K562 (cell line): ENCODE measurements around the gene SYCP2. TPM values are rescaled to one million over a fixed set of nuclear protein-coding genes. Genes with fewer than 3 reads are reported as not detected.

Experiments used
- ATAC-seq: fragments of 200-7000 bp; cut with Tn5 transposase; 3 replicates; pipeline ENCODE4 v1.9.1; 2020; ENCODE audit warnings: moderate library complexity
- BruUV-seq: library from RNA; stranded (reverse); fragments of 400-500 nt; replicated peaks from 2 replicates; lab custom pipeline; 2021; lab: Mats Ljungman, UMichigan
- CTCF ChIA-PET: fragments of 300-600 bp; formaldehyde crosslinking; extraction: SDS; loops from one replicate; lab custom pipeline; 2021; ENCODE audit warnings: low intra/inter-chr PET ratio; lab: Yijun Ruan, JAX
- POLR2A ChIA-PET: fragments of 300-600, 350-650 bp; sonication (Branson Sonifier 250); formaldehyde crosslinking; extraction: SDS; loops from one replicate; lab custom pipeline; 2021; ENCODE audit warnings: antibody characterized with exemption, inconsistent platforms; lab: Yijun Ruan, JAX
- DNase-seq, 4 experiments: peaks; one replicate each; pipeline versions ENCODE4 v3.0.0 to v3.0.0-alpha.2; 2011 to 2018; ENCODE audit warnings: low spot score in 3 of 4, mixed read lengths in 3 of 4; ENCODE audit errors: extremely low read depth in 1 of 4
- FAIRE-seq: peaks from 2 replicates; lab custom pipeline; 2011; peaks lifted over from hg19 to GRCh38; lab: Jason Lieb, UNC
- H2AFZ ChIP-seq: 2 replicates; pipeline ENCODE4 v1.6.0; 2011; ENCODE audit warnings: low read depth, low read length, control low read depth, inconsistent platforms
- H3K27ac ChIP-seq: fragments of 200-600 bp; 3 replicates; pipeline ENCODE4 v1.8.0; 2011; ENCODE audit warnings: low read depth, mild to moderate bottlenecking, control low read depth, inconsistent platforms, low read length, moderate library complexity, mixed read lengths; ENCODE audit errors: extremely low read depth
- H3K27me3 ChIP-seq, 2 experiments: fragments of 300-600 bp in 1 of 2; 2 replicates in 1 of 2; 3 replicates in 1 of 2; pipeline versions ENCODE4 v1.6.0 to v1.8.0; 2011; ENCODE audit warnings: inconsistent platforms in 2 of 2, low read length in 2 of 2, mild to moderate bottlenecking in 1 of 2, mixed read lengths in 1 of 2, moderate library complexity in 1 of 2; ENCODE audit not compliant: control insufficient read depth in 2 of 2, insufficient read depth in 2 of 2
- H3K36me3 ChIP-seq: fragments of 300-600 bp; 3 replicates; pipeline ENCODE4 v1.8.0; 2011; ENCODE audit warnings: mild to moderate bottlenecking, low read length, inconsistent platforms; ENCODE audit not compliant: control insufficient read depth, insufficient read depth
- H3K4me1 ChIP-seq, 2 experiments: fragments of 200-600 bp in 1 of 2; replicated peaks in 1 of 2; 2 replicates in 1 of 2; 3 replicates in 1 of 2; pipeline versions ENCODE4 v1.5.1 to v1.8.0; 2011; ENCODE audit warnings: inconsistent platforms in 2 of 2, low read length in 2 of 2, mild to moderate bottlenecking in 1 of 2, mixed read lengths in 1 of 2, moderate library complexity in 1 of 2; ENCODE audit not compliant: control insufficient read depth in 2 of 2, insufficient read depth in 2 of 2
- H3K4me2 ChIP-seq: 2 replicates; pipeline ENCODE4 v1.6.1; 2011; ENCODE audit warnings: low read length, control low read depth, inconsistent platforms, mixed read lengths; ENCODE audit not compliant: insufficient read depth
- H3K4me3 ChIP-seq: fragments of 200-600 bp; sonication (generic), shearing (Covaris generic); 2 replicates; pipeline ENCODE4 v1.5.1; 2016; ENCODE audit warnings: control low read depth, inconsistent platforms
- H3K79me2 ChIP-seq: fragments of 200-600 bp; 3 replicates; pipeline ENCODE4 v1.8.0; 2011; ENCODE audit warnings: low read length, inconsistent platforms; ENCODE audit not compliant: control insufficient read depth, insufficient read depth
- H3K9ac ChIP-seq, 2 experiments: 2 replicates each; pipeline versions ENCODE4 v1.6.0 to v1.6.1; 2011; ENCODE audit warnings: low read depth in 2 of 2, low read length in 2 of 2, control low read depth in 1 of 2, inconsistent platforms in 1 of 2, mild to moderate bottlenecking in 1 of 2, mixed read lengths in 1 of 2; ENCODE audit not compliant: insufficient read depth in 1 of 2
- H3K9me1 ChIP-seq: one replicate; pipeline ENCODE4 v1.6.0; 2011; ENCODE audit warnings: inconsistent platforms, mild to moderate bottlenecking, low read length, moderate library complexity; ENCODE audit not compliant: control insufficient read depth, insufficient read depth
- H3K9me3 ChIP-seq: replicated peaks from 2 replicates; pipeline ENCODE4 v1.5.1; 2011; ENCODE audit warnings: low read depth, low read length, inconsistent platforms; ENCODE audit not compliant: control insufficient read depth, insufficient read depth
- H4K20me1 ChIP-seq: replicated peaks from 2 replicates; pipeline ENCODE4 v1.6.1; 2011; ENCODE audit warnings: low read length, inconsistent platforms, mixed read lengths; ENCODE audit not compliant: control insufficient read depth, insufficient read depth
- CBX5 ChIP-seq: IDR thresholded peaks from 2 replicates; pipeline ENCODE4 v1.6.1; 2014; ENCODE audit warnings: low read depth, borderline replicate concordance
- FOXA3 ChIP-seq, 2 experiments: fragments of 450-650 bp in 1 of 2; sonication (generic) in 1 of 2; formaldehyde crosslinking; IDR thresholded peaks in 1 of 2; conservative IDR thresholded peaks in 1 of 2; 2 replicates each; pipeline versions ENCODE4 v1.4.0 to v1.8.0; 2020 to 2022; ENCODE audit warnings: mild to moderate bottlenecking in 2 of 2, missing genetic modification reagents in 1 of 2
- HDAC2 ChIP-seq: fragments of 450-650 bp; IDR thresholded peaks from 2 replicates; pipeline ENCODE4 v1.6.1; 2016; ENCODE audit warnings: mild to moderate bottlenecking
- L3MBTL2 ChIP-seq: fragments of 450-650 bp; IDR thresholded peaks from 2 replicates; pipeline ENCODE4 v1.6.1; 2016; ENCODE audit warnings: mild to moderate bottlenecking, moderate library complexity
- MTA2 ChIP-seq: fragments of 450-650 bp; IDR thresholded peaks from 2 replicates; pipeline ENCODE4 v1.6.1; 2016; ENCODE audit warnings: low read depth
- SETDB1 ChIP-seq: IDR thresholded peaks from one replicate; pipeline ENCODE4 v1.6.1; 2012; ENCODE audit warnings: low read length, control low read depth, inconsistent platforms
- SMC3 ChIP-seq: conservative IDR thresholded peaks from 2 replicates; pipeline ENCODE4 v1.6.1; 2011; ENCODE audit warnings: low read depth, low read length, improper control_type of control experiment; ENCODE audit not compliant: insufficient read depth
- ZFP1 ChIP-seq: fragments of 450-650 bp; formaldehyde crosslinking; IDR thresholded peaks from 2 replicates; pipeline ENCODE4 v1.4.0; 2020; ENCODE audit warnings: mild to moderate bottlenecking, mixed read lengths
- WGBS: fragments of 100-300 bp; shearing (Covaris generic); methylation state at CpG from one replicate; pipeline ENCODE4 v1.1.6; 2016; ENCODE audit warnings: low coverage, mixed read lengths; ENCODE audit not compliant: insufficient coverage; ENCODE audit errors: missing lambda C conversion rate; 5-methylcytosine and 5-hydroxymethylcytosine counted together
- in situ Hi-C: fragments of 300-500 bp; cut with MboI; formaldehyde crosslinking; loops from 4 replicates; pipeline ENCODE4 v1.15.0; 2018; ENCODE audit warnings: inconsistent platforms, mixed read lengths
- intact Hi-C: fragments of 100-400 bp; cut with micrococcal nuclease; formaldehyde crosslinking; loops from 2 replicates; pipeline ENCODE4 v1.14.2; 2022
- polyA plus RNA-seq, 8 experiments: library from polyadenylated mRNA; depleted of rRNA in 4 of 8; stranded (reverse) in 5 of 8; unstranded in 3 of 8; fragments of >200 nt; fragmentation: Nextera tagmentation in 2 of 8; fragmentation: Illumina TruSeq in 1 of 8; extraction: Ambion mirVana in 2 of 8; extraction: Trizol in 1 of 8; gene quantifications; 2 replicates each; pipeline versions ENCODE4 v1.2.1 to v1.2.3, GENCODE V29; 2011 to 2014; ENCODE audit warnings: inconsistent platforms in 1 of 8, missing spikeins in 1 of 8
- total RNA-seq, 7 experiments: library from RNA; depleted of rRNA in 6 of 7; stranded (reverse); fragments of >200 nt in 6 of 7; fragmentation: Illumina TruSeq in 2 of 7; extraction: Trizol in 2 of 7; gene quantifications; 2 replicates each; pipeline versions ENCODE4 v1.2.1 to v1.2.3, GENCODE V29; 2011 to 2021; ENCODE audit warnings: low replicate concordance in 1 of 7

The SYCP2 gene
- total and polyA plus RNA-seq, 9 of the 15 experiments (the other 6 are each of a cell fraction or from before 2014, with no cell fraction given): 0.24 to 1.6 (median 0.67) TPM

GRCh38 chr20:59938221-59938620 is 4.8 kb upstream of the SYCP2 start (continued):
- TF ChIP-seq SETDB1: no peak
- TF ChIP-seq SMC3: no peak

- DNase-seq: no peak
- no peak for FAIRE-seq
- ChIA-PET CTCF (no interaction called here), POLR2A (interaction anchor here (0.7 kb wide), 1 partner anchor 427 kb away, joined by 3 read pairs; no protein-coding TSS in a partner anchor)
- no peaks in the 10 kb centered on the region for H3K9me3 ChIP-seq
- H3K36me3 ChIP-seq: peaks cover 2% of the 10 kb centered on the region; the same call in 1 of the 3 replicates
- H3K4me1 ChIP-seq: peaks cover 6 to 33% of the 10 kb centered on the region in 2 experiments; a peak in 4 of 5 replicates
- 89% methylated on average over 3 of the region's 3 CpGs for WGBS
- H3K4me3 ChIP-seq: no peak overlapping the region
- no peaks in the 10 kb centered on the region for H3K9me1 ChIP-seq
- no TSS peak for BruUV-seq
- intact Hi-C loops: no loop called here
- H3K79me2 ChIP-seq: peaks cover 17% of the 10 kb centered on the region
- H2AFZ ChIP-seq: no peak overlapping the region
- TF ChIP-seq CBX5 (no peak), HDAC2 (no peak), FOXA3 (CRISPR knock-in tag; conservative IDR thresholded peaks at IDR 0.05 in 1 of 2, IDR thresholded peaks at IDR 0.05 in 1 of 2) (no peak), L3MBTL2 (no peak), MTA2 (no peak), ZFP1 (CRISPR knock-in tag) (no peak)
- ATAC-seq: no peak
- no peak overlapping the region for H3K9ac ChIP-seq
- in situ Hi-C loops: no loop called here
- no peak overlapping the region for H3K27ac ChIP-seq
- no peaks in the 10 kb centered on the region for H3K27me3 ChIP-seq
- H3K4me2 ChIP-seq: no peak overlapping the region
- no peaks in the 10 kb centered on the region for H4K20me1 ChIP-seq
Observed at GRCh38 chr20:59937150-59937549, 3.7 kb upstream of the SYCP2 start.
